ENCODE measurements around the gene SUFU. TPM values are rescaled to one million over a fixed set of nuclear protein-coding genes. Genes with fewer than 3 reads are reported as not detected.
"Not testable (repeated sequence)": the region's sequence is repeated elsewhere in the genome, so short reads cannot be mapped to it uniquely, and the experiment has no call there.

The SUFU gene
- total RNA-seq, 2 experiments from 2014 or later: 13.1 to 13.4 TPM

GRCh38 chr10:102658802-102659201 lies 155.0 kb downstream of the SUFU start:
- H3K36me3 Mint-ChIP-seq: peaks cover 20% of the 10 kb centered on the region
- H3K9me3 Mint-ChIP-seq: no peaks in the 10 kb centered on the region
- H3K4me3 Mint-ChIP-seq: no peak overlapping the region

GRCh38 chr10:102660888-102661657 lies 157.3 kb downstream of the SUFU start:
- POLR2A ChIA-PET: interaction anchor here (0.7 to 8.9 kb wide), 9 partner anchors 11 to 210 kb away, joined by 4 to 94 read pairs (median 18); partner anchors contain the start of genes ARL3, SFXN2 and TRIM8
- peak; percentile 83 for DNase-seq
- peak; percentile 84 for ATAC-seq (ENCODE audit: low read depth)
- peaks cover 36% of the 10 kb centered on the region for H3K4me1 Mint-ChIP-seq
- H3K36me3 Mint-ChIP-seq: peaks cover 10% of the 10 kb centered on the region
- peak overlapping the region; percentile 91 for H3K27ac Mint-ChIP-seq
- no peaks in the 10 kb centered on the region for H3K9me3 Mint-ChIP-seq
- peak overlapping the region; percentile 69 for H3K4me3 Mint-ChIP-seq
- H3K27me3 Mint-ChIP-seq: no peaks in the 10 kb centered on the region

More at GRCh38 chr10:102658802-102659201, 155.0 kb downstream of the SUFU start:
- peak overlapping the region; percentile 90 for H3K27ac Mint-ChIP-seq
- DNase-seq (no peak), ATAC-seq (ENCODE audit: low read depth) (no peak)
- H3K27me3 Mint-ChIP-seq: no peaks in the 10 kb centered on the region
- peaks cover 43% of the 10 kb centered on the region for H3K4me1 Mint-ChIP-seq
- POLR2A ChIA-PET: interaction anchor here (0.8 to 8.9 kb wide), 7 partner anchors 8 to 55 kb away, joined by 3 to 94 read pairs (median 9); partner anchors contain the start of gene TRIM8

GRCh38 chr10:102661658-102662028 lies 157.9 kb downstream of the SUFU start:
- H3K27ac Mint-ChIP-seq: peak overlapping the region; percentile 91
- no peaks in the 10 kb centered on the region for H3K9me3 Mint-ChIP-seq
- DNase-seq (no peak), ATAC-seq (ENCODE audit: low read depth) (peak; percentile 28)
- H3K4me1 Mint-ChIP-seq: peaks cover 36% of the 10 kb centered on the region
- H3K36me3 Mint-ChIP-seq: peaks cover 10% of the 10 kb centered on the region
- POLR2A ChIA-PET: interaction anchor here (1.3 to 8.9 kb wide), 8 partner anchors 11 to 211 kb away, joined by 4 to 94 read pairs (median 20); partner anchors contain the start of genes ARL3, SFXN2 and TRIM8
- H3K4me3 Mint-ChIP-seq: peak overlapping the region; percentile 69
- no peaks in the 10 kb centered on the region for H3K27me3 Mint-ChIP-seq

GRCh38 chr10:102665904-102666509 lies 162.2 kb downstream of the SUFU start:
- DNase-seq (no peak), ATAC-seq (ENCODE audit: low read depth) (no peak)
- Mint-ChIP-seq H3K36me3 (no peaks in the 10 kb centered on the region), H3K27me3 (no peaks in the 10 kb centered on the region), H3K9me3 (no peaks in the 10 kb centered on the region), H3K27ac (no peak overlapping the region), H3K4me3 (no peak overlapping the region), H3K4me1 (peaks cover 23% of the 10 kb centered on the region)
- POLR2A ChIA-PET: interaction anchor here (0.9 to 2.8 kb wide), 3 partner anchors 12 to 24 kb away, joined by 3 to 9 read pairs (median 5); partner anchors contain the start of gene TRIM8

DNA sequence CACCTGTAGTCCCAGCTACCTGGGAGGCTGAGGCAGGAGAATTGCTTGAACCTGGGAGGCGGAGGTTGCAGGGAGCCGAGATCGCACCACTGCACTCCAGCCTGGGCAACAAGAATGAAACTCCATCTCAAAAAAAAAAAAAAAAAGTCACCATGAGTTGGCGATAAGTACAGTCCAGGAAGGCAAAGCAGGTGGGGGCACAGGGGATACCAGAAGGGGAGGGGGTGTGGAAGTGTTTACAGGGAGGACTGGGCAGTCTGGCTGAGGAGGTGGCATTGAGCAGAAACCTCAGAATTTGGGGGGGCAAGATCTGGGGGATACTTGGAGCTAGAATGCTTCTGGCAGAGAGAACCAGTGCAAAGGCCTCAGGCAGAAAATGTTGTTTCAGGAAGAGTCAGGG lies 163.6 kb downstream of the SUFU start:
- peaks cover 13% of the 10 kb centered on the region for H3K4me1 Mint-ChIP-seq
- H3K4me3 Mint-ChIP-seq; ATAC-seq (ENCODE audit: low read depth); DNase-seq; H3K27me3 Mint-ChIP-seq; H3K36me3 Mint-ChIP-seq; H3K27ac Mint-ChIP-seq; H3K9me3 Mint-ChIP-seq: not testable (repeated sequence)
- POLR2A ChIA-PET: interaction anchor here (1.0 to 1.1 kb wide), 2 partner anchors 9 to 14 kb away, joined by 3 to 6 read pairs; no protein-coding TSS in a partner anchor

DNA sequence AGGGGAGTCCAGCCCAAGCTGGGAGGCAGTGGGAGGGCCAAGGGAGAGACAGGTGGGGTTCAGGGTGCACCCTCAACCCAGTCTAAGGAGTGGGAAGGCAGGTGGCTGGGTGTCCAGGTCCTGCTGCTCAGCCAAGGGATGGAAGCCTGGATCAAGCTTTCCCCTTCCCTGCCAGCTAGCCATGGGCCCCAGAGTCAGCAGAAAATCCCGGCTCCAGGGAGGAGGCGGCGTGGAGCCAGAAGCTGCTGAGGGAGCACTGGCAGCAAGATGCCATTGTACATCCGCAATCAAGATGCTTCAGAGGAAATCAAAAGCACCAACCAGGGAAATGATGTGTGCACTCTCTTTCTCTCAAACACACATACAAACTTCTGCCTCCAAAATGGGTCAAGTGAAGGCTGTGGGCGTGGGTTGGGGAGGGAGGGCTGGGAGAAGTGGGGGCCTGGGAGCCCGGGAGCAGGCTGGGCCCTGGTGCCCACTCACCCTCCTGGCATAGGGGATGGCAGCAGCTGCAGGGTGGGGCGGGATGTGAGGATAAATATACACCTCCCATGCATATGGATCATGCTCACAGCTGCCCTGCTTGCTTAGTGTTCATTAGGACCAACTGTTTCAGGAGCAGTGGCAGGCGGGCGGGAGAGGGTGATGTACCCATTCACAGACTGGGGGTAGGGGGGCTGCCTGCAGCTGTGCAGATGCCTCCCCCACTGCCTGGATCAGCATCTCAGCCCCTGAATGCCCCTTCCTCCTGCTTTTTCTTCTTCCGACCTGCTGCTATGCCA lies 164.7 kb downstream of the SUFU start:
- POLR2A ChIA-PET: interaction anchor here (1.0 to 9.1 kb wide), 3 partner anchors 9 to 164 kb away, joined by 3 to 94 read pairs (median 33); partner anchors contain the start of genes SUFU and TRIM8
- ATAC-seq (ENCODE audit: low read depth): no peak
- H3K27me3 Mint-ChIP-seq: no peaks in the 10 kb centered on the region
- H3K4me3 Mint-ChIP-seq: no peak overlapping the region
- H3K9me3 Mint-ChIP-seq: no peaks in the 10 kb centered on the region
- no peak for DNase-seq
- peaks cover 14% of the 10 kb centered on the region for H3K4me1 Mint-ChIP-seq
- no peaks in the 10 kb centered on the region for H3K36me3 Mint-ChIP-seq
- peak overlapping the region; percentile 49 for H3K27ac Mint-ChIP-seq

DNA sequence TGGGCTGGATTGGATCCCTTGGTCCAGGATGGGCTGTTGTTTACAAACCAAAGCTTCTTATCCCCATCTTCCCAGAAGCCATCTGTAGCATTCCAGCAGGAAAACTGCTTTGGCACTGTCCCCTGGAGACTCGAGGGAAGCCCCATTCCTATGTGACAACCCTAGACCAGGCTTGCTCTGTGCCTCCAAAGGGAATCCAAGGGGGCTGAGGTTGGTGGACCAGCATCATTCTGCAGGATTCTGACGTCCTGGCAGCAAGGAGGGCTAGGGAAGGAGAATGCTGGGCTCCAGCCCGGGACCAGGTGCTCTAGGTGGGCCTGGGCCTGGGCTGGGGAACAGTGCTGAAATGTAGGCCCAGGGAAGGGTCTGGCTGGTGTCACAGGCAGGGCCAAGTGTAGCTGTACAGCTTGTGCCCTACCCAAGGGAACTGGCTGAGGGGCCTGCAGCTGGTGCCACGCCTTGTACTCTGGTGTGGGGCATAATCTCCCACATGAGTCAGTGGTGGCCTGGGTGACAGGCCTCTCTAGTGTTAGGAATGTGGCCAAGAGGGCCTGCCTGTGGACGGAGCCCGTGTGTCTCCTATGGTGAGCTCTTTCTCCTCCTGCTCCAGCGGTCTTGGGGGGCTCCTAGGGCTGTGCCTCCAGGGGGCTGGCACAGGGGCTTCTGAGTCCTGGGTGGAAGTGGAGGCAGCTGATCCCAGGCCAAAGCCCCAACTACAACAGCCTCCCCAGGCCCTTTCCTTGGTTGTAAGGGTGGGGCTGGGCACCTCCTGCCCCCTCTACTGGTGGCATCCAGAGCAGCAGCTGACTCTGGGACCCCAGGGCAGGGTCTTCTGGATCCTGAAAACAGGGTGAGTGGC lies 165.7 kb downstream of the SUFU start:
- no peaks in the 10 kb centered on the region for H3K9me3 Mint-ChIP-seq
- no peaks in the 10 kb centered on the region for H3K36me3 Mint-ChIP-seq
- H3K4me1 Mint-ChIP-seq: peaks cover 23% of the 10 kb centered on the region
- POLR2A ChIA-PET: interaction anchor here (0.5 to 9.1 kb wide), 6 partner anchors 10 to 165 kb away, joined by 3 to 94 read pairs (median 7); partner anchors contain the start of genes SUFU and TRIM8
- no peak overlapping the region for H3K27ac Mint-ChIP-seq
- H3K4me3 Mint-ChIP-seq: no peak overlapping the region
- no peak for DNase-seq
- H3K27me3 Mint-ChIP-seq: no peaks in the 10 kb centered on the region
- no peak for ATAC-seq (ENCODE audit: low read depth)

DNA sequence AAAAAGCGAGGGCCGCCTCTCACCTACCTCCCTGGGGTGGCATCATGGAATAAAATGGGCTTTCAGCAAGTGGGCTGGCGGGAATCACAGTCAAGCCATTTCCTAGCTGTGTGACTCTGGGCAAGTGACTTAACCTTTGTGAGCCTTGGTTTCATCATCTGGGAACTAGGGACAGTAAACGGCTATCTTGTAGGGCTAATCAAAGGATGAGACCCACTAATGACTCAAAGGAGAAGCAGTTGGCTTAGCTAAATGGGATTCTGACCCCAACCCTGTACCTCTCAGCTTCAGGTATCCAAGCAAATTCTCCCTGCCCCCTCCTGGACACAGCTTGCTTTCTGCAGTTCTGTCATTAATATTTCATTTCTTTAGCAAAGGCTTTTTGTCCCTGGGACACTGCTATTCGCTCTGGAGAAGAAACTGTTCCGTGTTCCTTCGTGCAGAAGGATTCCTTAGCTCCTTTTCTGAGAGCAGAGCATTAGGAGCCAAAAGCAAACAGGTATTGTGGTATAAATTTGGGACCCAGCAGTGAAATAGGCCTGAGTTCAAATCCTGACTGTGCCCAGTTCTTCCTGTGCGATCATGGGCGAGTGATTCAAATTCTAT lies 166.4 kb downstream of the SUFU start:
- H3K27me3 Mint-ChIP-seq: no peaks in the 10 kb centered on the region
- H3K36me3 Mint-ChIP-seq: no peaks in the 10 kb centered on the region
- ATAC-seq (ENCODE audit: low read depth) (no peak), DNase-seq (no peak)
- H3K4me1 Mint-ChIP-seq: peaks cover 30% of the 10 kb centered on the region
- H3K4me3 Mint-ChIP-seq: no peak overlapping the region
- no peak overlapping the region for H3K27ac Mint-ChIP-seq
- POLR2A ChIA-PET: interaction anchor here (0.5 to 9.1 kb wide), 5 partner anchors 11 to 58 kb away, joined by 3 to 94 read pairs (median 9); partner anchors contain the start of gene TRIM8
- no peaks in the 10 kb centered on the region for H3K9me3 Mint-ChIP-seq

- Mint-ChIP-seq H3K4me3 (no peak overlapping the region), H3K27ac (no peak overlapping the region)
Observed at GRCh38 chr10:102670871-102671434, 167.2 kb downstream of the SUFU start.

GRCh38 chr10:102673236-102673818 lies 169.6 kb downstream of the SUFU start:
- Mint-ChIP-seq H3K4me3 (peak overlapping the region; percentile 84), H3K9me3 (no peaks in the 10 kb centered on the region), H3K27ac (peak overlapping the region; percentile 86), H3K27me3 (no peaks in the 10 kb centered on the region), H3K4me1 (peaks cover 31% of the 10 kb centered on the region), H3K36me3 (no peaks in the 10 kb centered on the region)
- no peak for DNase-seq
- no peak for ATAC-seq (ENCODE audit: low read depth)
- POLR2A ChIA-PET: interaction anchor here (1.5 to 9.1 kb wide), 4 partner anchors 9 to 41 kb away, joined by 4 to 94 read pairs (median 54); partner anchors contain the start of genes ARL3, SFXN2 and TRIM8

More at GRCh38 chr10:102670871-102671434, 167.2 kb downstream of the SUFU start:
- no peaks in the 10 kb centered on the region for H3K9me3 Mint-ChIP-seq
- ATAC-seq (ENCODE audit: low read depth) (no peak), DNase-seq (no peak)
- H3K4me1 Mint-ChIP-seq: peaks cover 38% of the 10 kb centered on the region
- POLR2A ChIA-PET: interaction anchor here (1.1 to 9.1 kb wide), 4 partner anchors 11 to 29 kb away, joined by 3 to 94 read pairs (median 21); partner anchors contain the start of gene TRIM8
- H3K27me3 Mint-ChIP-seq: no peaks in the 10 kb centered on the region
- no peaks in the 10 kb centered on the region for H3K36me3 Mint-ChIP-seq

Data from activated naive CD8-positive, alpha-beta T cell treated with anti-CD3 and anti-CD28 coated beads, Interleukin-2, amount 10 ng/mL, durations not matched to agents 7 days and 5 days (primary cell).